ENCODE data around the gene UTS2.

The UTS2 gene

DNA sequence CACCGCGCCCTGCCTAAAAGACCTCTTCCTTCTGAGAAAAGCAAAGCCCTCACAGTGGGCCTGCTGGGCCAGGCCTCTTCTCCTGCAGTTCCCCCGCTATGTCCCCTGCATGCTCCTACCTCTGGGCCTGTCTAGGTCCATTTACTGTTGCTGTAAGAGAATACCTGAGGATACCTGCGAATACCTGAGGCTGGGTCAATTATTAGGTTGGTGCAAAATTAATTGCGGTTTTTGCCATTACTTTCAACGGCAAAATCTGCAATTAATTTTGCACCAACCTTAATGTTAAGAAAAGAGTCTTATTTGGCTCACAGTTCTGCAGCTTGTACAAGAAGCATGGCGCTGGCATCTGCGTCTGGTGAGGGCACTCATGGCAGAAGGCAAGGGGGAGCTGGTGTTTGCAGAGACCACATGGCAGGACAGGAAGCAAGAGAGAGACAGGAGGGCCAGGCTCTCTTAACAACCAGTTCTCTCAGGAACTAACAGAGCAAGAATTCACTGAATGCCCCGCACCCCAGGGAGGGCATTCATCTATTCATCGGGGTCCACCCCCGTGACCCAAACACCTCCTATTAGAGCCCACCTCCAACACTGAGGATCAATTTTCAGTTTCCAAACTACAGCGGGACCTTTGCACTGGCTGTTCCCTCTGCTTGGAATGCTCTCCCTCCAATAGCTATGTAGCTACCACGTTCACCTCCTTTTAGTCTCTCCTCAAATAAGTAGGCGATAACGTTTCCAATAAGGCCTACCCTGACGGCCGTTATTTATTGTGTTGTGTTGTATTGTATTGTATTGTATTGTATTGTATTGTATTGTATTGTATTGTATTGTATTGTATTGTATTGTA lies 9.6 kb upstream of the UTS2 start:
- no peak for DNase-seq

GRCh38 chr1:7861452-7861851 lies 8.6 kb upstream of the UTS2 start:
- no peak for DNase-seq

DNA sequence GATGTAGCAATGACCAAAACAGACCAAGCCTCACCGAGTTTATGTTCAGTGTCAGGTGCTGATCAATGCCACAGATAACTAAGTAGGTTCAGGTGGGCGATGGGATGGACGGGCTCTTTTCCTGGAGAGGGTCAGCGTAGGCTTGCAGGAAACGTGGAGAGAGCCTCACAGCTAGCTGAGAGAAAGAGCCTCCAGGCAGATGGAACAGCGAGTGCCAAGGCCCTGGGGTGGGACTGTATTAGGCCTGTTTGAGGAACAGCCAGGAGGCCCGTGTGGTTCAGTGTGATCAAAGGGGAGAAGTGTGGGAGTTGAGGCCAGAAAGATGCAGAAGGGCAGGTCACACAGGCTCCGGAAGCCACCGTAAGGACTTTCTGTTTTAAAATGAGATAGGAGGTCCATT lies 7.3 kb upstream of the UTS2 start:
- no peak for DNase-seq

GRCh38 chr1:7859406-7859805 lies 6.5 kb upstream of the UTS2 start:
- DNase-seq = no peak

GRCh38 chr1:7857985-7858384 lies 5.1 kb upstream of the UTS2 start:
- no peak for DNase-seq

GRCh38 chr1:7857000-7857399 lies 4.1 kb upstream of the UTS2 start:
- no peak for DNase-seq

- DNase-seq = peak; percentile 28 to 32
Observed at GRCh38 chr1:7856345-7856744, 3.5 kb upstream of the UTS2 start.

- no peak for DNase-seq
Observed at GRCh38 chr1:7853684-7854026, 790 bp upstream of the UTS2 start.

- DNase-seq = no peak
Observed at GRCh38 chr1:7850786-7851185, 2.1 kb downstream of the UTS2 start.

DNA sequence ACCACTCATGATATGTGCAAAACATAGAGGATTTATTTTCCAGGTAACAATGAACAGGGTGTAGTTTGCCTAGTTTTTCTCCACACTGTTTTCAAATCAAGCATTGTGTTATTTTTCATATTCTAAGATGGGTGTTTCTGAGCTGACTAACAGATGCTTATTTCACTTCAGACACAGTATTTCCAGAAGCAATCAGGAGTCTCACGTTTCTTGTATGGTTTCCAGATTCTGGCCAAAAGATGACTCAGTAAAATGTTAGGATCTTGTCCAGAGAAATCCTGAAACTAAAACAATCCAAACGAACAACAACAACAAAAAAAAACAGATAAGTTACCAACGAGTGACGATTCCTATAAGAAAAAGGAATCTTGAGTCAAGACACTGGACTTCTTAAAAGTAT lies 5.3 kb downstream of the UTS2 start:
- DNase-seq = no peak

- no peak for DNase-seq
Observed at GRCh38 chr1:7846656-7847055, 6.2 kb downstream of the UTS2 start.

DNA sequence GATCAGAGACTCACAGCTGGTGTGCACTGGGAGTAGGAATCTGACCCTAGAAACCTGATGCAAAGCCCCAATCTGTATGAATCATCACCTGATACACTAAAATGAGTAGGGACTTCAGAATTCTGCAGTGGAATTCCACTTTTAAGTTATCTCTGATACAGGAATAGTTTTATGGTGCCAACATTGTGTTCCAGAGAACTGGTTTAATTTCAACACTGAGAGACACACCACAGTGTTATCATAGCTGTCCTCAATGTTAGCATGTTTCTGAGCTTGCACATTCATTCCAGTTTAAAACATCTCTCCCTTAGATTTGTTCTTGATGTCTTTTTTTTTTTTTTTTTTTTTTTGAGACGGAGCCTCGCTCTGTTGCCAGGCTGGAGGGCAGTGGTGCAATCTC lies 7.1 kb downstream of the UTS2 start:
- no peak for DNase-seq

DNA sequence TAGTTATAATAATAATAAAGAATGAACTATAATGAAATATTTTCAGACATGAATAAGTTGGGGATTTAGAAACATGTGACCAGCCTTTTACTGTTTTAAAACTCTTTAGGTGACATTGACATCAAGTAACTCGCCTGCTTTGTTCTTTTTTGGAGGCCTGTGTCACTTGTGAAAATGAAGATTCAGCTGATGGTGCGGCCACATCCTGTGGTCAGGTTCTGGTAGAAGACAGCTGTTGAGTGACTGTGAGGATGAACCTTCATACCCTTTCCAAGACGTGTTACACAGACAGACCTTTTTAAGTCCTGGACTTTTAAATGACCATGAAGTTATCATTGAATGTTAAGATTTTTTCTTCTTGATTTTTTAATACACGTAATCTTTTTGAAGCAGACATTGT lies 10.3 kb downstream of the UTS2 start:
- DNase-seq = no peak

- no peak for DNase-seq
Observed at GRCh38 chr1:7839526-7839925, 13.3 kb downstream of the UTS2 start.

DNA sequence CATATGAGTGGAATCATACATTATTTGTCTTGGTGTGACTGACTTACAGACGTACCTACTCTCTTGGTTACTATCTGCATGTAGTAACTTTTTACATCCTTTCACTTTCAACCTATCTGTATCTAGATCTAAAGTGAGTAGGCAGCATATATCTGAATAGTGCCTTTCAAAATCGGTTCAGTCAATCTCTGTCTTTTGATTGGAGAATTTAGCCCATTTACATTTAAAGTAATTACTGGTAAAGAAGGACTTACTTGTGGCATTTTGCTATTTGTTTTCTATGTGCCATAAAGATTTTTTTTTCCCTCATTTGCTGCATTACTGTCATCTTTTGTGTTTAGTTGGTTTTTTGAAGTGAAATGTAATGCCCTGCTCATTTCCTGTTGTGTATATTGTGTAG lies 14.2 kb downstream of the UTS2 start:
- no peak for DNase-seq

DNA sequence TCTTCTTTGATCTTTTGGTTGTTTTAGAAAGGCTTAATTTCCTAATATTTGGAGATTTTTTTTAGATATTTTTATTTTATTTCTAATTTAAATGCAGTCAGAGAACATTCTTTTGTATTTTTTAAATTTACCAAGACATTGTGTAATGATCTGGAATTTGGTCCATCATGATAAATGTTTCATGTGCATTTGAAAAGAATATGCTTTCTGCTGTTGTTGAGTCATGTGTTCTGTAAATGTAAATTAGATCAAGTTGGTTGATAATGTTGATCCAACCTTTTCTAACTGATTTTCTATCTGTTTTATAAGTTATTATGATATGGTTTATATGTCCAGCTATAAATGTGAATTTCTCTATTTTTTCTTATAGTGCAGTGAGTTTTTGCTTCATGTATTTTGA lies 19.8 kb downstream of the UTS2 start:
- DNase-seq = no peak

- DNase-seq = peak; percentile 69 to 78
Observed at GRCh38 chr1:7831458-7831857, 21.4 kb downstream of the UTS2 start.

GRCh38 chr1:7827126-7827955 lies 25.5 kb downstream of the UTS2 start:
- DNase-seq = no peak

DNA sequence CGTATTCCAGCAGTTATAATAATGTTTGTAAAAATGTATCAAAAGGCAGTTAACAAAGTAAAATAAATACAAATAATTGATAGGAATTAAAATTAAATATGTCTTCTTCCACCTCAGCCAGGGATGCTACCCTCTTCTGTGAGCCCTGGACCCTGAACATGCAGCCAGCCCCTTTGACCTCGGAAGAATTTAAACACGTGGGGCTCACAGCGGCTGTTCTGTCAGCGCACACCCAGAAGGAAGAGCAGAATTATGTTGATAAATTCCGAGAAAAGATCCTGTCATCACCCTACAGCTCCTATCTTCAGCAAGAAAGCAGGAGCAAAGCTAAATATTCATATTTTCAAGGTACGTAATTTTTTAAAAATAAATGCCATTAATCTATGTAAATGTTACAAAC lies 26.5 kb downstream of the UTS2 start:
- no peak for DNase-seq

DNA sequence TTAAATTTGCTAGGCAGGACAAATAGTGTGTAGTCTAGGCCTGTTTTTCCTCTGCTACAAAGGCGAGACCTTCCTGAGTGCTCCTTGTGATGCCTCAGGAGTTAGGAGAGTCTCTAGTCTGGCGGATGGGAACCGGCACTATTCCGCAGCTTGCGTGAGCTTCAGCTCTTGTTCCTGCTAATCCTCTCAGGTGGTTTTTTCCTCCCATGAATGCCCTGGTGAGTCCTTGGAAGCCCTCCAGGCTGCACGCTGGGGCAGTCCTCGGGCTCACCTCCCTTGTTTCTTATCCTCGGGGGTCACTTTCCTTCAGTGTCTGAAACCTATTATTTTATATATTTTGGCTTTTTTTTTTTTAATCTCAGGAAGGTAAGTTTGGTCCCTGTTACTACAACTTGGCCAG lies 28.2 kb downstream of the UTS2 start:
- DNase-seq = no peak

DNA sequence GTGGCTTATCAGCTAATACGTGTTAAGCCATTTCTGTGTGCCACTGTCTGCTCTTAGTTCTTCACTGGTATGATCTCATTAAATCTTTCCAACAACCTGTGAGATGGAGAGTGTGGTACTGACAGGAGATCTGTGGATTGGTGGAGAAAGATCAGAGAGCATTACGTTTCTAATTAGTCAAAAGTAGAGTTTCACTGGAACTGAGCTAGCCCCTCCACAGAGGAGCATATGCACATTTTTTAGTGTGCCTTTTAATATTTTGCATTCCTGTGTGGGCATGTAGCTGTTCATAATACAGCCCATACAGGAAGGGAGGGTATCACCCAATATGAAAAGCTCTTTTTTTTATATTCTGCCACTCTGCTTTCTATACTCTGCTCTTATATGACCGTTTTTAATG lies 31.6 kb downstream of the UTS2 start:
- no peak for DNase-seq

DNA sequence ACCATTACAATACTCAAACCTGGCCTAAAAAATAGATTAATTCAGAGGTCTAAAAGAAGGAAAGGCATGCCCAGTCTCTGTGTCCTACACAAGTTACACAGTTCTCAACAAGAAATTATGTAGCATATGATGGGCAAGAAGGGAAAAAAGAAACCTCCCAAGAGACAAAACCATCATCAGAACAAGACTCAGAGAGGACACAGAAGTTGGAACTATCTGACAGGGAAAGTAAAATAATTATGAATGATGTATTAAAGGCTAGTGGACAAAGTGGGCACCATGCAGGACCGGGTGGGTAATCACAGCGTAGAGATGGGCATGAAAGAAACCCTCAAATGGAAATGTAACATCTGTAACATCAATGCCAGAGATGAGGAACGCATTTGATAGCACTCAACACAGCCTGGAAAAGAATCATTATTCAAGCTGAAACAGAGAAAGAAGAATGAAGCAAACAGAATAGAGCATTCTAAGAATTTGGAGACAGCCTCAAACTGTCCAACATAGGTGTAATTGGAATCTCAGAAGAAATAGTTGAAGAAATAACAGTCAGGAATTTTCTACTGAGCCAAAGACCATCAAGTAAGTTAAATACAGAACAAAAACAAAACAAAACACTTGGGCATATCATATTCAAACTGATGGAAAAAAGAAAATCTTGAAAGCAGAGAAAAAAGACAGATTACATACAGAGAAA lies 39.0 kb downstream of the UTS2 start:
- DNase-seq = no peak

DNA sequence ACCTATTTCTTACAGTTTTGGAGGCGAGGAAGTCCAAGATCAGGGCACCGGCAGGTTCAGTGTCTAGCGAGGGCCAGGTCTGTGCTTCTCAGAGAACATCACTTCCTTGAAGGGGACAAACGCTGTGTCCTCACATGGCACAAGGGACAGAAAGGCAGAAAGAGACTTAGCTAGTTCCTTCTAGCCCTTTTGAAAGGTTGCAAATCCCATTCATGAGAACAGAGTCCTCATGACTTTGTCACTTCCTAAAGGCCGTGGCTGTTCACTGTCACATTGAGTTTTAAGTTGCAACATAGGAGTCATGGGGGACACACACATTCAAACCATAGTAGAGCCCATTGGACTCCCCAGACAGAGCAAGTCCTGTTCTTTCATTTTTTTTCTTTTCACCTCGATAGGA lies 41.4 kb downstream of the UTS2 start:
- no peak for DNase-seq

- no peak for DNase-seq
Observed at GRCh38 chr1:7810395-7810794, 42.5 kb downstream of the UTS2 start.

Data from Kasumi-1 (cell line).